K562 (cell line): ENCODE data around the gene CRYM. TPM values are rescaled to one million over a fixed set of nuclear protein-coding genes. Genes with fewer than 3 reads are reported as not detected.

Experiments
- ATAC-seq: fragments of 200-7000 bp; cut with Tn5 transposase; 3 replicates; pipeline ENCODE4 v1.9.1; 2020; ENCODE audit warnings: moderate library complexity
- BruUV-seq: library from RNA; stranded (reverse); fragments of 400-500 nt; replicated peaks from 2 replicates; lab custom pipeline; 2021; lab: Mats Ljungman, UMichigan
- CTCF ChIA-PET: fragments of 300-600 bp; formaldehyde crosslinking; extraction: SDS; loops from one replicate; lab custom pipeline; 2021; ENCODE audit warnings: low intra/inter-chr PET ratio; lab: Yijun Ruan, JAX
- POLR2A ChIA-PET: fragments of 300-600, 350-650 bp; sonication (Branson Sonifier 250); formaldehyde crosslinking; extraction: SDS; loops from one replicate; lab custom pipeline; 2021; ENCODE audit warnings: antibody characterized with exemption, inconsistent platforms; lab: Yijun Ruan, JAX
- DNase-seq, 4 experiments: peaks; one replicate each; pipeline versions ENCODE4 v3.0.0 to v3.0.0-alpha.2; 2011 to 2018; ENCODE audit warnings: low spot score in 3 of 4, mixed read lengths in 3 of 4; ENCODE audit errors: extremely low read depth in 1 of 4
- FAIRE-seq: peaks from 2 replicates; lab custom pipeline; 2011; peaks lifted over from hg19 to GRCh38; lab: Jason Lieb, UNC
- H2AFZ ChIP-seq: 2 replicates; pipeline ENCODE4 v1.6.0; 2011; ENCODE audit warnings: low read depth, low read length, control low read depth, inconsistent platforms
- H3K27ac ChIP-seq: fragments of 200-600 bp; 3 replicates; pipeline ENCODE4 v1.8.0; 2011; ENCODE audit warnings: low read depth, mild to moderate bottlenecking, control low read depth, inconsistent platforms, low read length, moderate library complexity, mixed read lengths; ENCODE audit errors: extremely low read depth
- H3K27me3 ChIP-seq, 2 experiments: fragments of 300-600 bp in 1 of 2; 2 replicates in 1 of 2; 3 replicates in 1 of 2; pipeline versions ENCODE4 v1.6.0 to v1.8.0; 2011; ENCODE audit warnings: inconsistent platforms in 2 of 2, low read length in 2 of 2, mild to moderate bottlenecking in 1 of 2, mixed read lengths in 1 of 2, moderate library complexity in 1 of 2; ENCODE audit not compliant: control insufficient read depth in 2 of 2, insufficient read depth in 2 of 2
- H3K36me3 ChIP-seq: fragments of 300-600 bp; 3 replicates; pipeline ENCODE4 v1.8.0; 2011; ENCODE audit warnings: mild to moderate bottlenecking, low read length, inconsistent platforms; ENCODE audit not compliant: control insufficient read depth, insufficient read depth
- H3K4me1 ChIP-seq, 2 experiments: fragments of 200-600 bp in 1 of 2; replicated peaks in 1 of 2; 2 replicates in 1 of 2; 3 replicates in 1 of 2; pipeline versions ENCODE4 v1.5.1 to v1.8.0; 2011; ENCODE audit warnings: inconsistent platforms in 2 of 2, low read length in 2 of 2, mild to moderate bottlenecking in 1 of 2, mixed read lengths in 1 of 2, moderate library complexity in 1 of 2; ENCODE audit not compliant: control insufficient read depth in 2 of 2, insufficient read depth in 2 of 2
- H3K4me2 ChIP-seq: 2 replicates; pipeline ENCODE4 v1.6.1; 2011; ENCODE audit warnings: low read length, control low read depth, inconsistent platforms, mixed read lengths; ENCODE audit not compliant: insufficient read depth
- H3K4me3 ChIP-seq: fragments of 200-600 bp; sonication (generic), shearing (Covaris generic); 2 replicates; pipeline ENCODE4 v1.5.1; 2016; ENCODE audit warnings: control low read depth, inconsistent platforms
- H3K79me2 ChIP-seq: fragments of 200-600 bp; 3 replicates; pipeline ENCODE4 v1.8.0; 2011; ENCODE audit warnings: low read length, inconsistent platforms; ENCODE audit not compliant: control insufficient read depth, insufficient read depth
- H3K9ac ChIP-seq, 2 experiments: 2 replicates each; pipeline versions ENCODE4 v1.6.0 to v1.6.1; 2011; ENCODE audit warnings: low read depth in 2 of 2, low read length in 2 of 2, control low read depth in 1 of 2, inconsistent platforms in 1 of 2, mild to moderate bottlenecking in 1 of 2, mixed read lengths in 1 of 2; ENCODE audit not compliant: insufficient read depth in 1 of 2
- H3K9me1 ChIP-seq: one replicate; pipeline ENCODE4 v1.6.0; 2011; ENCODE audit warnings: inconsistent platforms, mild to moderate bottlenecking, low read length, moderate library complexity; ENCODE audit not compliant: control insufficient read depth, insufficient read depth
- H3K9me3 ChIP-seq: replicated peaks from 2 replicates; pipeline ENCODE4 v1.5.1; 2011; ENCODE audit warnings: low read depth, low read length, inconsistent platforms; ENCODE audit not compliant: control insufficient read depth, insufficient read depth
- H4K20me1 ChIP-seq: replicated peaks from 2 replicates; pipeline ENCODE4 v1.6.1; 2011; ENCODE audit warnings: low read length, inconsistent platforms, mixed read lengths; ENCODE audit not compliant: control insufficient read depth, insufficient read depth
- BRD9 ChIP-seq: fragments of 450-650 bp; IDR thresholded peaks from 2 replicates; pipeline ENCODE4 v1.6.1; 2018; ENCODE audit warnings: low read depth; ENCODE audit not compliant: partially characterized antibody
- FIP1L1 ChIP-seq: fragments of 200-400 bp; formaldehyde crosslinking; IDR thresholded peaks from 2 replicates; pipeline ENCODE4 v1.6.1; 2018; ENCODE audit warnings: mild to moderate bottlenecking, low read depth, low read length; ENCODE audit not compliant: poor library complexity, severe bottlenecking
- HDAC6 ChIP-seq: IDR thresholded peaks from 2 replicates; pipeline ENCODE4 v1.6.1; 2012; ENCODE audit warnings: low read depth, mild to moderate bottlenecking, control low read depth, inconsistent platforms, low read length, moderate library complexity
- HEY1 ChIP-seq: fragments of 250-450 bp; sonication (Bioruptor Pico); IDR thresholded peaks from 2 replicates; pipeline ENCODE4 v1.5.0; 2020; ENCODE audit warnings: mild to moderate bottlenecking, moderate library complexity, borderline replicate concordance
- HINFP ChIP-seq: fragments of 450-650 bp; conservative IDR thresholded peaks from 2 replicates; pipeline ENCODE4 v1.6.1; 2016; ENCODE audit warnings: missing genetic modification characterization, low read depth, mild to moderate bottlenecking, control low read depth, missing compliant biosample characterization
- KLF16 ChIP-seq: IDR thresholded peaks from 2 replicates; pipeline ENCODE4 v1.6.1; 2016; ENCODE audit warnings: antibody characterized with exemption
- MEF2D ChIP-seq: conservative IDR thresholded peaks from 2 replicates; pipeline ENCODE4 v1.6.1; 2016; ENCODE audit warnings: low read depth, missing genetic modification characterization, missing compliant biosample characterization
- NCOA4 ChIP-seq: fragments of 450-650 bp; IDR thresholded peaks from 2 replicates; pipeline ENCODE4 v1.6.1; 2018; ENCODE audit warnings: mild to moderate bottlenecking; ENCODE audit not compliant: partially characterized antibody
- NR1H2 ChIP-seq: sonication (generic); formaldehyde crosslinking; IDR thresholded peaks from 2 replicates; pipeline ENCODE4 v1.4.0; 2020; ENCODE audit warnings: mild to moderate bottlenecking, missing genetic modification reagents
- PRPF4 ChIP-seq: fragments of 200-400 bp; formaldehyde crosslinking; IDR thresholded peaks from one replicate; pipeline ENCODE4 v1.6.1; 2017; ENCODE audit warnings: low read length, low read depth, mild to moderate bottlenecking; ENCODE audit not compliant: insufficient read depth, poor library complexity, severe bottlenecking
- RBFOX2 ChIP-seq: fragments of 200-400 bp; formaldehyde crosslinking; IDR thresholded peaks from 2 replicates; pipeline ENCODE4 v1.6.1; 2017; ENCODE audit warnings: low read depth, mild to moderate bottlenecking, low read length, moderate library complexity
- RBM15 ChIP-seq: fragments of 200-400 bp; formaldehyde crosslinking; IDR thresholded peaks from 2 replicates; pipeline ENCODE4 v1.6.1; 2018; ENCODE audit warnings: mild to moderate bottlenecking, low read length, moderate library complexity; ENCODE audit not compliant: insufficient read depth
- RCOR1 ChIP-seq, 2 experiments: IDR thresholded peaks; 2 replicates each; pipeline ENCODE4 v1.6.1; 2012; ENCODE audit warnings: low read depth in 2 of 2, low read length in 2 of 2, borderline replicate concordance in 1 of 2, improper control_type of control experiment in 1 of 2
- SP2 ChIP-seq: IDR thresholded peaks from 2 replicates; pipeline ENCODE4 v1.6.1; 2011; ENCODE audit warnings: mild to moderate bottlenecking, low read depth, low read length, moderate library complexity; ENCODE audit not compliant: poor library complexity, severe bottlenecking; ENCODE audit errors: extremely low read depth
- SRSF9 ChIP-seq: fragments of 200-400 bp; formaldehyde crosslinking; IDR thresholded peaks from 2 replicates; pipeline ENCODE4 v1.6.1; 2017; ENCODE audit warnings: low read depth, low read length, borderline replicate concordance
- THRAP3 ChIP-seq: fragments of 450-650 bp; IDR thresholded peaks from 2 replicates; pipeline ENCODE4 v1.6.1; 2016; ENCODE audit warnings: mild to moderate bottlenecking, inconsistent platforms, borderline replicate concordance
- ZFX ChIP-seq: sonication (generic); formaldehyde crosslinking; IDR thresholded peaks from 2 replicates; pipeline ENCODE4 v1.8.0; 2022; ENCODE audit warnings: mild to moderate bottlenecking, missing genetic modification reagents, moderate library complexity
- ZNF280A ChIP-seq: fragments of 450-650 bp; IDR thresholded peaks from 2 replicates; pipeline ENCODE4 v1.6.1; 2018; ENCODE audit warnings: mild to moderate bottlenecking, low read depth; ENCODE audit not compliant: partially characterized antibody
- ZNF766 ChIP-seq: fragments of 200-800 bp; sonication (Bioruptor generic); conservative IDR thresholded peaks from 2 replicates; pipeline ENCODE4 v1.6.1; 2016; ENCODE audit warnings: missing genetic modification characterization, missing compliant biosample characterization
- WGBS: fragments of 100-300 bp; shearing (Covaris generic); methylation state at CpG from one replicate; pipeline ENCODE4 v1.1.6; 2016; ENCODE audit warnings: low coverage, mixed read lengths; ENCODE audit not compliant: insufficient coverage; ENCODE audit errors: missing lambda C conversion rate; 5-methylcytosine and 5-hydroxymethylcytosine counted together
- in situ Hi-C: fragments of 300-500 bp; cut with MboI; formaldehyde crosslinking; loops from 4 replicates; pipeline ENCODE4 v1.15.0; 2018; ENCODE audit warnings: inconsistent platforms, mixed read lengths
- intact Hi-C: fragments of 100-400 bp; cut with micrococcal nuclease; formaldehyde crosslinking; loops from 2 replicates; pipeline ENCODE4 v1.14.2; 2022
- polyA plus RNA-seq, 8 experiments: library from polyadenylated mRNA; depleted of rRNA in 4 of 8; stranded (reverse) in 5 of 8; unstranded in 3 of 8; fragments of >200 nt; fragmentation: Nextera tagmentation in 2 of 8; fragmentation: Illumina TruSeq in 1 of 8; extraction: Ambion mirVana in 2 of 8; extraction: Trizol in 1 of 8; gene quantifications; 2 replicates each; pipeline versions ENCODE4 v1.2.1 to v1.2.3, GENCODE V29; 2011 to 2014; ENCODE audit warnings: inconsistent platforms in 1 of 8, missing spikeins in 1 of 8
- total RNA-seq, 7 experiments: library from RNA; depleted of rRNA in 6 of 7; stranded (reverse); fragments of >200 nt in 6 of 7; fragmentation: Illumina TruSeq in 2 of 7; extraction: Trizol in 2 of 7; gene quantifications; 2 replicates each; pipeline versions ENCODE4 v1.2.1 to v1.2.3, GENCODE V29; 2011 to 2021; ENCODE audit warnings: low replicate concordance in 1 of 7

The CRYM gene
- total and polyA plus RNA-seq, 9 of the 15 experiments (the other 6 are each of a cell fraction or from before 2014, with no cell fraction given), result 0.08 to 0.98 (median 0.47) TPM

- Histone ChIP-seq H3K27ac (no peak overlapping the region), H3K9me3 (no peaks in the 10 kb centered on the region), H3K4me2 (no peak overlapping the region), H3K79me2 (no peaks in the 10 kb centered on the region), H3K4me3 (no peak overlapping the region), H3K9ac (no peak overlapping the region), H3K4me1 (peaks cover 0 to 8% of the 10 kb centered on the region in 2 experiments; a peak in 2 of 5 replicates), H3K36me3 (no peaks in the 10 kb centered on the region), H3K9me1 (no peaks in the 10 kb centered on the region), H3K27me3 (peaks cover 12 to 17% of the 10 kb centered on the region in 2 experiments; a peak in 3 of 5 replicates), H2AFZ (no peak overlapping the region), H4K20me1 (no peaks in the 10 kb centered on the region)
- BruUV-seq, result no TSS peak
- POLR2A ChIA-PET, result interaction anchor here (0.7 to 1.0 kb wide), 3 partner anchors 56 to 60 kb away, joined by 3 to 5 read pairs (median 5); partner anchors contain the start of gene LDAF1
- FAIRE-seq, result no peak
- no peak for ATAC-seq
- CTCF ChIA-PET, result interaction anchor here (0.6 kb wide), 1 partner anchor 29 kb away, joined by 3 read pairs; no protein-coding TSS in a partner anchor
- in situ Hi-C loops (no loop called here), intact Hi-C loops (no loop called here)
- 6% methylated on average over 2 of the region's 2 CpGs for WGBS
- peak in 2 of 4 experiments; percentile 17 to 26 for DNase-seq
- TF ChIP-seq NCOA4, result no peak
- TF ChIP-seq HEY1, result 0 out of 2 replicates have a peak, but pooled peaks have one; percentile 27
- no peak for TF ChIP-seq ZNF280A
- no peak for TF ChIP-seq FIP1L1
- peak in 1 of 2 experiments; percentile 70; a peak in 3 of 4 replicates for TF ChIP-seq RCOR1 (IDR thresholded peaks at IDR 0.05; ENCODE audit: borderline replicate concordance in 1 of 2, low read depth in 2 of 2, low read length in 2 of 2)
- TF ChIP-seq RBM15, result no peak
- no peak for TF ChIP-seq MEF2D (tag)
- TF ChIP-seq KLF16, result 0 out of 2 replicates have a peak, but pooled peaks have one; percentile 5
- TF ChIP-seq RBFOX2, result no peak
- no peak for TF ChIP-seq THRAP3
- TF ChIP-seq ZFX, result 0 out of 2 replicates have a peak, but pooled peaks have one; percentile 33
- TF ChIP-seq PRPF4, result no peak
- no peak for TF ChIP-seq HINFP (tag)
- TF ChIP-seq SRSF9, result no peak
- no peak for TF ChIP-seq NR1H2 (CRISPR knock-in tag)
- TF ChIP-seq BRD9, result no peak
- TF ChIP-seq ZNF766, result no peak
- no peak for TF ChIP-seq SP2
- no peak for TF ChIP-seq HDAC6
These were observed 61.0 kb downstream of the CRYM start for GRCh38 chr16:21217121-21217520.
